ENCODE measurements around the gene PIP5K1C.

Gene PIP5K1C

DNA sequence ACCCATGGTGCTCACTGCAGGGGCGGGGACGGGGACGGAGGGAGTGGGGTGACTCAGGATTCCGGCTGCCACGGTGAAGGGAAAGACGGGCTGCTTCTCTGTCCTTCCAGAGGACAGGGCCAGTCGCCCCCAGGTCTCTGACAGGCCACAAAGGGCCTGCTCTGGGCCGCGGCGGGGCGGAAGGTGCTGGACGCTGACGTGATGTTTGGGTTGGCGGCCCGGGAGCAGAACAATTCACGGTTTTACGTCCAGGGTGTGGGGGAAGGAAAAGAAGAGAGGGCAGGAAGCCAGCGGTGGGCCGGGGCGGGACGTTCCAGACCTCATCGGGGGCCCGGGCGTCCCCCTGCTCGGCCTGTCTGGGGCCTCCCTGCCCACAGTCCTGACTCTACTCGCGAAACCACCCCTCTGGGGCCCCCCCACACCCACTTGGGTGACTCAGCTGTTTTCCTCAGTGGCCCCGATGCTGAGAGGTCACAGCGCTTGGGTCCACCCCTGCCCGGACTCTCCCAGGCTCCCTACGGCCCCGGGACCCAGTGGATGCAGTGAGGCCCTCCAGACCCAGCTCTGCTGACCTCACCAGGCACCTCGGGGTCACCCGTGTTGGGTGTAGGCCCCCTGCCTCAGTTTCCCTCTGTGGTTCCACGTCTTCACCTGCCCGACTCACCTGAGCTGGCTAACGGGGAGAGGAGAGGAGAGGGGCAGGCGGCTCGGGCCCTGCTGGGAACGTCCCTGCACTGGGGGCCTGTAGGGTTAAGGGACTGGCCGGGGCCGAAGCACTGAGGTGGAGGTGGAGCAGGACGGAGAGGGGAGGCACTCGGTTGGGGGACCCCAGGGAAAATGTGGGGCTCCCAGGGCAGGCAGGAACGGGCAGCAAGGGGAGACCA, 29.2 kb downstream of the PIP5K1C start:
- H3K4me3 ChIP-seq (replicated peaks in 1 of 2; ENCODE audit: low read depth in 2 of 2, low read length in 2 of 2) = peak overlapping the region in 1 of 2 donors; percentile 36
- TF ChIP-seq, protein P1, sequence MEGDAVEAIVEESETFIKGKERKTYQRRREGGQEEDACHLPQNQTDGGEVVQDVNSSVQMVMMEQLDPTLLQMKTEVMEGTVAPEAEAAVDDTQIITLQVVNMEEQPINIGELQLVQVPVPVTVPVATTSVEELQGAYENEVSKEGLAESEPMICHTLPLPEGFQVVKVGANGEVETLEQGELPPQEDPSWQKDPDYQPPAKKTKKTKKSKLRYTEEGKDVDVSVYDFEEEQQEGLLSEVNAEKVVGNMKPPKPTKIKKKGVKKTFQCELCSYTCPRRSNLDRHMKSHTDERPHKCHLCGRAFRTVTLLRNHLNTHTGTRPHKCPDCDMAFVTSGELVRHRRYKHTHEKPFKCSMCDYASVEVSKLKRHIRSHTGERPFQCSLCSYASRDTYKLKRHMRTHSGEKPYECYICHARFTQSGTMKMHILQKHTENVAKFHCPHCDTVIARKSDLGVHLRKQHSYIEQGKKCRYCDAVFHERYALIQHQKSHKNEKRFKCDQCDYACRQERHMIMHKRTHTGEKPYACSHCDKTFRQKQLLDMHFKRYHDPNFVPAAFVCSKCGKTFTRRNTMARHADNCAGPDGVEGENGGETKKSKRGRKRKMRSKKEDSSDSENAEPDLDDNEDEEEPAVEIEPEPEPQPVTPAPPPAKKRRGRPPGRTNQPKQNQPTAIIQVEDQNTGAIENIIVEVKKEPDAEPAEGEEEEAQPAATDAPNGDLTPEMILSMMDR (IDR thresholded peaks at IDR 0.05; ENCODE audit: low read depth, low read length) = no peak
- DNase-seq (ENCODE audit: low read depth in 2 of 2) = peak; percentile 86 to 87

DNA sequence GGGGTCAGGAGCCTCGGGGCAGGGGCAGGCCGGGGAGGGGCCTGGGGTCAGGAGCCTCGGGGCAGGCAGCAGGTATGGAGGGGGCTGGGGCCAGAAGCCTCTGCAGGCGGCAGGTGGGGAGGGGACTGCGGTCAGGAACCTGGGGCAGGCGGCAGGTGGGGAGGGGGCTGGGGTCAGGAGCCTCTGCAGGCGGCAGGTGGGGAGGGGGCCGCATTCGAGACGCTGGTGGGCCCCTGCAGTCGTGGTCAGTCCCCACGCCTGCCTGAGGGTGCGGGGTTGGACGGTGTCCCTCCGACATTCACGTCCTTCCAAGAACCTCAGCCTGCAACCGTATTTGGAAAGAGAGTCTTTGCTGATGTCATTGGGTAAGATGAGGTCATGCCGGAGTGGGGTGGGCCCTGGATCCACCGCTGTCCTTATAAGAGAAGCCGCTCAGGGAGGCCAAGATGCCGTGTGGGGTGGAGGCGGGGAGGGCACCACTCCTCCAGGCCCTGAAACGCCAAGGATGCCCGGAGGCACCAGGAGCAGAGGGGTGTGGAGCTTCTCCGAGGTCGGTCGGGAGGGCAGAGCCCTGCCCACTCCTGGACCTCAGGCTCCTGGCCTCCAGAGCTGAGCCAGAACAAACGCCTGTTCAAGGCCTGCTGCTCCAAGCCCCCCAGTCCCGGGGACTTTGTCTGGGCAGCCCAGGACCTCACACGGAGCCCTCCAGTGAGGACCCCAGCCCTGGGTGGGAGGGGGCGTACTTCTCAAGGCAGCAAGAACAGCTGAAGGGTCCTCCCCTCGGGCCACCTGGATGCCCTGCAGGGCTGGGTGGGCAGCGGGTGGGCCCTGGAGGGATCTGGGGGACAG, 30.1 kb downstream of the PIP5K1C start:
- peak overlapping the region in 1 of 2 donors; percentile 36 for H3K4me3 ChIP-seq (replicated peaks in 1 of 2; ENCODE audit: low read depth in 2 of 2, low read length in 2 of 2)
- DNase-seq (ENCODE audit: low read depth in 2 of 2) = peak; percentile 93 to 97
- TF ChIP-seq, protein P1 (IDR thresholded peaks at IDR 0.05; ENCODE audit: low read depth, low read length) = no peak

DNA sequence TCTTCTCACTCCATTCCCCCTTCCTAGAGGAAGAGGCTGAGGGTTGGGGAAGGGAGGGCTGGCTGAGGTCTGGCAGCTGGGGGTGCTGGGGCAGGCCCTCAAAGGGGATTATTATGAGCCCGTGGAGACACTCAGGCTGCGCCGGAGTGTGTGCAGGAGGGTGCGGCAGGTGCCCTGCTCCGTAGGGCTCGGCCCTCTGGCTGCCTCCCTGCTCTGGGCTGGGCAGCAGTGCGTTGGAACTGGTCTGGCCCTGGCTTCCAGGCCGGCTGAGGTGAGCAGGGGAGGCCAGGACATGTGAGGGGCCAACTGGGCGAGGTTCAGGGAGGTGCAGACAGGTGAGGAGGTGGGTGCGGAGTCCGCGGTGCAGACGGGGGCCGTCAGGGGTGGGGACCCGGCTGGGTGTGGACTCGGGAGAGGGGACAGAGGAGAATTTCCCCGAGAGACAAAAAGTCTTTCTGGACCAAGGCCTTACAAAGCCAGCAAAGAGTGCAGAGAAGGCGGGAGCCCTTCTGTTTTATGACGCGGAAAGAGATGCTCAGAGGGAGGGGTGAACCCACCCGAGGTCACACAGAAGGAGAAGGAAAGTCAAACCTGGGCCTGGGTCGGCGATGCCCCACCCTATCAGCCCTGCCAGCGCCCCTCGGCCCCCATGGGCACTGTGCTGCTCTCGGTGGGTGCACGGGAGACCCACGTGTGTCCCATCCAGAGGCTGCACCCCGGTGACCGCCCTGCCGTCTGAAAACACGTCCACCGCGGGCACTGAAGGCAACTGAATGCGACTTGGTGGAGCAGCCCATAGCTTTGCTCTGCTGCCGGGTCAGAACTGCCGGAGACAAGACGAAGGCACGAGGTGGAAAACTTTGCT, 31.0 kb downstream of the PIP5K1C start:
- no peak for DNase-seq (ENCODE audit: low read depth in 2 of 2)

DNA sequence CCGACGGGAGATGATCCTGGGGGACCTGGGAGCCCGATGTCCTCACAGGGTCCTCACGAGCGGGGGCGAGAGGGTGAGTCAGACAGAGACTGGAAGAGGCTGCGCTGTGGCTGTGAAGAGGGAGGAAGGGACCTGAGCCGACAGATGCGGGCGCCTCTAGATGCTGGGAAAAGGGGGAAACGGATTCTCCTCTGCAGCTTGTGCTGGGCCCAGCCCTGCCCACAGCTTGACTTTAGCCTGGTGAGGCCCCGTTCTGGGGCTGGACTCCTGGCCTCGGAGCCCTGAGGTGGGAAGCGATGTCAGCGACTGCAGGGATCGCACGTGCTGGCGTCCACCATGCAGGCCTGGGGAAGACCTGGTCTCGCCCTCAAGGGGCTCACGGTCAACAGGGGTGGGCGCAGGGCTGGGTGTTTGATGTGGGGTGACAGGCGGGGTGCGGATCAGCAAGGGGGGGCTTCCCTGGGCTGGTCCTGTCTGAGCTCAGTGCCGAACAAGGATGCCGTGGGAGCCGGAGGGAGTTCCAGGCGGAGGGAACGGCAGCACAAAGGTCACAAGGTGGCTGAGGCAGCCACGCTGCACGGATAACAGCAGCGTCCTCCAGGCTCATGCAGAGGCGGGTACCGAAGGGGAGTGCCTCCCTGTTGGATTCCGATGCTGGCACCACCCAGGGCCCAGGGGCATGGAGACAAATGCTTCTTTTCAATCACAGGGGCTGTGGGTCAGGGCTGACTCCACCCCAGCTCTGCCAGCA, 31.8 kb downstream of the PIP5K1C start:
- DNase-seq (ENCODE audit: low read depth in 2 of 2) = peak in 1 of 2 donors; percentile 20
- TF ChIP-seq, protein P1 (IDR thresholded peaks at IDR 0.05; ENCODE audit: low read depth, low read length) = no peak
- H3K4me3 ChIP-seq (replicated peaks in 1 of 2; ENCODE audit: low read depth in 2 of 2, low read length in 2 of 2) = no peak overlapping the region

More for the DNA sequence above, 31.0 kb downstream of the PIP5K1C start:
- TF ChIP-seq, protein P1 (IDR thresholded peaks at IDR 0.05; ENCODE audit: low read depth, low read length) = no peak
- no peak overlapping the region for H3K4me3 ChIP-seq (replicated peaks in 1 of 2; ENCODE audit: low read depth in 2 of 2, low read length in 2 of 2)

DNA sequence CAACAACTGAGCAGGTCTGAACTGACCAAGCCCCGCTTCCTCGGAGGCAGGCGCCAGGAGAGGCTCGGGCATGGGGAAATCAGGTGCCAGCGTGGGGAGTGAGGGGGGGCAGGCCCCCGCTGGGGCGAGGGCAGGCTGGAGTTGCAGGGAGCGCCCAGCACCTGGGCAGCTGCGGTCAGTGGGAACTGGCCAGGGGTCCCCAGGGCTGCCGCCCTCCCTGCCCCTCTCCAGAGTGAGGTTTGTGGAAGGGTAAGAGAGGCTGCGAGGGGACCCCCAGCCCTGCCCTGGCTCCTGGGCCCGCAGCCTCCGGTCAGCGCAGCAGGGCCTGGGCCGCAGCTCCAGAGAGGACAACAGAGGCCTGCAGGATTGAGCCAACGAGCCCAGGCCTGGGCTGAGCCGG, 32.5 kb downstream of the PIP5K1C start:
- no peak for DNase-seq (ENCODE audit: low read depth in 2 of 2)
- TF ChIP-seq, protein P1 (IDR thresholded peaks at IDR 0.05; ENCODE audit: low read depth, low read length) = no peak
- H3K4me3 ChIP-seq (replicated peaks in 1 of 2; ENCODE audit: low read depth in 2 of 2, low read length in 2 of 2) = no peak overlapping the region

All from cardiac fibroblast (primary cell).